GM12878 (cell line): ENCODE data around the gene ACTA2.

Source experiments
- BHLHE40 ChIP-seq, 2 experiments: fragments of 450-650 bp in 1 of 2; IDR thresholded peaks; 2 replicates each; pipeline ENCODE4 v1.6.1; 2011 to 2017; ENCODE audit warnings: low read depth in 2 of 2, borderline replicate concordance in 1 of 2, improper control_type of control experiment in 1 of 2, low read length in 1 of 2, mild to moderate bottlenecking in 1 of 2
- EP300 ChIP-seq, 2 experiments: fragments of 150-350 bp in 1 of 2; IDR thresholded peaks; 2 replicates each; pipeline ENCODE4 v1.6.1; 2011 to 2012; ENCODE audit warnings: low read depth in 2 of 2, low read length in 2 of 2, borderline replicate concordance in 1 of 2, improper control_type of control experiment in 1 of 2, inconsistent platforms in 1 of 2; ENCODE audit not compliant: control insufficient read depth in 1 of 2
- ZNF24 ChIP-seq: fragments of 450-650 bp; IDR thresholded peaks from 2 replicates; pipeline ENCODE4 v1.6.1; 2017; ENCODE audit warnings: antibody characterized with exemption, mild to moderate bottlenecking
- TF ChIP-seq, protein P1 (sequence below): fragments of 450-650 bp; IDR thresholded peaks from 2 replicates; pipeline ENCODE4 v1.6.1; 2016; ENCODE audit warnings: mild to moderate bottlenecking

DNA sequence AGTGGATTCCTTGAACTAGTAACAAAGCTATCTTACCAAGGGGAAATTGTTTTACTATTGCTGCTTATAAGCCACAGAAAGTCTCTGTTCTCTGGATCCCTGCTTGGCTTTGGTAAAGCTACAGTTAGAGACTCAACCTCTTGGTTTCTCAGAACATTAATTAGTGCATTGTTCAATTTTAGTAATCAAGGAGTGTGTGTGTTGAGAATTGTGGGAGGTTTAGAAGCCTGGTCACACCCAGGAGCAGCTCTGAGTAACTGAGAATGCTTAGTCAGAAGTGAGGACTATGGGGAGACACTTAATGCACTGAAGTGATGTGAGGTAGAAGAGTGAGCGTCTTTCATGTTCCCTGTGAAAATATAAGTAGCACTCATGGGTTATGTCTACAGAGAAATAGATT lies 8.2 kb upstream of the ACTA2 start:
- TF ChIP-seq, protein P1, sequence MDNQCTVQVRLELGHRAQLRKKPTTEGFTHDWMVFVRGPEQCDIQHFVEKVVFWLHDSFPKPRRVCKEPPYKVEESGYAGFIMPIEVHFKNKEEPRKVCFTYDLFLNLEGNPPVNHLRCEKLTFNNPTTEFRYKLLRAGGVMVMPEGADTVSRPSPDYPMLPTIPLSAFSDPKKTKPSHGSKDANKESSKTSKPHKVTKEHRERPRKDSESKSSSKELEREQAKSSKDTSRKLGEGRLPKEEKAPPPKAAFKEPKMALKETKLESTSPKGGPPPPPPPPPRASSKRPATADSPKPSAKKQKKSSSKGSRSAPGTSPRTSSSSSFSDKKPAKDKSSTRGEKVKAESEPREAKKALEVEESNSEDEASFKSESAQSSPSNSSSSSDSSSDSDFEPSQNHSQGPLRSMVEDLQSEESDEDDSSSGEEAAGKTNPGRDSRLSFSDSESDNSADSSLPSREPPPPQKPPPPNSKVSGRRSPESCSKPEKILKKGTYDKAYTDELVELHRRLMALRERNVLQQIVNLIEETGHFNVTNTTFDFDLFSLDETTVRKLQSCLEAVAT = no peak
- no peak for TF ChIP-seq EP300 (IDR thresholded peaks at IDR 0.05; ENCODE audit: borderline replicate concordance in 1 of 2, control insufficient read depth in 1 of 2, low read depth in 2 of 2, low read length in 2 of 2)
- TF ChIP-seq ZNF24 = no peak
- no peak for TF ChIP-seq BHLHE40 (IDR thresholded peaks at IDR 0.05; ENCODE audit: borderline replicate concordance in 1 of 2, low read depth in 2 of 2, low read length in 1 of 2)
